Upper lobe of left lung (tissue), 6 donors: Measurements from ENCODE around the gene KIAA1549. TPM values are rescaled to one million over a fixed set of nuclear protein-coding genes. Genes with fewer than 3 reads are reported as not detected.

ENCODE experiments used
- ATAC-seq, 2 donors: fragments of 200-7000 bp; cut with Tn5 transposase; one replicate each; pipeline ENCODE4 v1.9.1; 2022; ENCODE audit warnings: mild to moderate bottlenecking in 2 of 2, moderate library complexity in 2 of 2; ENCODE audit not compliant: low FRiP score in 2 of 2
- DNase-seq, 2 donors: peaks; one replicate each; pipeline ENCODE4 v3.0.0-alpha.2; 2019 to 2020
- H3K27ac ChIP-seq, 4 donors: fragments of 200-600 bp; sonication (generic); one replicate each; pipeline ENCODE4 v1.5.1; 2016 to 2019
- H3K27me3 ChIP-seq, 4 donors: fragments of 200-600 bp; sonication (generic); one replicate each; pipeline ENCODE4 v1.5.1; 2017 to 2019
- H3K36me3 ChIP-seq, 4 donors: fragments of 200-600 bp; sonication (generic); one replicate each; pipeline ENCODE4 v1.5.1; 2016 to 2019
- H3K4me1 ChIP-seq, 4 donors: fragments of 200-600 bp; sonication (generic); one replicate each; pipeline ENCODE4 v1.5.1; 2018 to 2019
- H3K4me3 ChIP-seq, 4 donors: fragments of 200-600 bp; sonication (generic); one replicate each; pipeline ENCODE4 v1.5.1; 2017 to 2019; ENCODE audit warnings: mild to moderate bottlenecking in 2 of 4, moderate library complexity in 1 of 4
- H3K9me3 ChIP-seq, 4 donors: fragments of 200-600 bp; sonication (generic); one replicate each; pipeline ENCODE4 v1.5.1; 2018 to 2019
- EP300 ChIP-seq, 4 donors: sonication (generic); formaldehyde crosslinking; IDR thresholded peaks; one replicate each; pipeline ENCODE4 v1.5.1; 2017; ENCODE audit warnings: antibody characterized with exemption in 4 of 4, control low read depth in 2 of 4
- POLR2A ChIP-seq, 4 donors: fragments of 450-650 bp; IDR thresholded peaks; one replicate each; pipeline ENCODE4 v1.5.1; 2016 to 2017; ENCODE audit warnings: antibody characterized with exemption in 4 of 4, mild to moderate bottlenecking in 2 of 4
- POLR2AphosphoS5 ChIP-seq, 2 donors: sonication (generic); formaldehyde crosslinking; IDR thresholded peaks; one replicate each; pipeline ENCODE4 v1.5.1; 2017; ENCODE audit warnings: antibody characterized with exemption in 2 of 2
- WGBS, 2 donors: methylation state at CpG; one replicate each; pipeline ENCODE4 v1.1.5; 2017 to 2018; 5-methylcytosine and 5-hydroxymethylcytosine counted together
- total RNA-seq, 6 donors: library from RNA; depleted of rRNA in 4 of 6; stranded (reverse); fragments of >200 nt in 4 of 6; gene quantifications; one replicate each; pipeline versions ENCODE4 v1.1.0 to v1.2.1, GENCODE V29; 2016 to 2021
- TF ChIP-seq, protein P1 (sequence below), 6 experiments: fragments of 450-650 bp in 4 of 6; fragments of 200-600 bp in 2 of 6; sonication (generic) in 2 of 6; IDR thresholded peaks; one replicate each; pipeline ENCODE4 v1.5.1; 2016 to 2019; ENCODE audit warnings: antibody characterized with exemption in 6 of 6
- donor health status: DM: no; HTN: no; CAD: no; lungs with moderate emphysema.
- donor health status: DM: no; HTN: yes; CAD: no; lungs with severe emphysema.

Gene KIAA1549
- total RNA-seq, 6 donors from 2014 or later = 4.1 to 10.2 (median 5.3) TPM

DNA sequence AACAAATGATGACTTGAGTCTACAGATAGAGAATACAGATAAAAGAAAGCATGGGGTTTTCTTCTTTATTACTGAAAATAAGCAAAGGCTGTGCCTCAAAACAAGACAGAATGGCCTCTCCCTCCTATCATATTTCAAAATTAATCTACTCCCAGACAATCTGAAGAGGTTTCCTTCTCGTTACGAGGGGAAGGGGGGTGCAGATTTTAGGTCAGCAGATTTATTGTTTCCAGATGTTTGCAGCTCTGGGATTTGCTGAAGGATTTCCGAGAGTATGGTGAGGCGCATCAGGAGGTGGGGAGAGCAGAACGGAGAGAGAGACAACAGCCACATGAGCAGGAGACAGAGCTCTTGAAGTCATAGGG lies 89.8 kb downstream of the KIAA1549 start:
- ATAC-seq = peak in 1 of 2 donors; percentile 42
- Histone ChIP-seq H3K4me1 (peaks cover 0 to 5% (median 2%) of the 10 kb centered on the region in 4 donors), H3K9me3 (no peaks in the 10 kb centered on the region), H3K4me3 (no peak overlapping the region), H3K27ac (no peak overlapping the region), H3K27me3 (no peaks in the 10 kb centered on the region), H3K36me3 (no peaks in the 10 kb centered on the region)
- no peak for TF ChIP-seq POLR2A (IDR thresholded peaks at IDR 0.05)
- TF ChIP-seq EP300 (IDR thresholded peaks at IDR 0.05) = no peak
- TF ChIP-seq, protein P1, sequence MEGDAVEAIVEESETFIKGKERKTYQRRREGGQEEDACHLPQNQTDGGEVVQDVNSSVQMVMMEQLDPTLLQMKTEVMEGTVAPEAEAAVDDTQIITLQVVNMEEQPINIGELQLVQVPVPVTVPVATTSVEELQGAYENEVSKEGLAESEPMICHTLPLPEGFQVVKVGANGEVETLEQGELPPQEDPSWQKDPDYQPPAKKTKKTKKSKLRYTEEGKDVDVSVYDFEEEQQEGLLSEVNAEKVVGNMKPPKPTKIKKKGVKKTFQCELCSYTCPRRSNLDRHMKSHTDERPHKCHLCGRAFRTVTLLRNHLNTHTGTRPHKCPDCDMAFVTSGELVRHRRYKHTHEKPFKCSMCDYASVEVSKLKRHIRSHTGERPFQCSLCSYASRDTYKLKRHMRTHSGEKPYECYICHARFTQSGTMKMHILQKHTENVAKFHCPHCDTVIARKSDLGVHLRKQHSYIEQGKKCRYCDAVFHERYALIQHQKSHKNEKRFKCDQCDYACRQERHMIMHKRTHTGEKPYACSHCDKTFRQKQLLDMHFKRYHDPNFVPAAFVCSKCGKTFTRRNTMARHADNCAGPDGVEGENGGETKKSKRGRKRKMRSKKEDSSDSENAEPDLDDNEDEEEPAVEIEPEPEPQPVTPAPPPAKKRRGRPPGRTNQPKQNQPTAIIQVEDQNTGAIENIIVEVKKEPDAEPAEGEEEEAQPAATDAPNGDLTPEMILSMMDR (IDR thresholded peaks at IDR 0.05) = no peak
- TF ChIP-seq POLR2AphosphoS5 (IDR thresholded peaks at IDR 0.05) = no peak
- 72 to 75% methylated on average over 5 of the region's 5 CpGs for WGBS, 2 donors
- no peak for DNase-seq

DNA sequence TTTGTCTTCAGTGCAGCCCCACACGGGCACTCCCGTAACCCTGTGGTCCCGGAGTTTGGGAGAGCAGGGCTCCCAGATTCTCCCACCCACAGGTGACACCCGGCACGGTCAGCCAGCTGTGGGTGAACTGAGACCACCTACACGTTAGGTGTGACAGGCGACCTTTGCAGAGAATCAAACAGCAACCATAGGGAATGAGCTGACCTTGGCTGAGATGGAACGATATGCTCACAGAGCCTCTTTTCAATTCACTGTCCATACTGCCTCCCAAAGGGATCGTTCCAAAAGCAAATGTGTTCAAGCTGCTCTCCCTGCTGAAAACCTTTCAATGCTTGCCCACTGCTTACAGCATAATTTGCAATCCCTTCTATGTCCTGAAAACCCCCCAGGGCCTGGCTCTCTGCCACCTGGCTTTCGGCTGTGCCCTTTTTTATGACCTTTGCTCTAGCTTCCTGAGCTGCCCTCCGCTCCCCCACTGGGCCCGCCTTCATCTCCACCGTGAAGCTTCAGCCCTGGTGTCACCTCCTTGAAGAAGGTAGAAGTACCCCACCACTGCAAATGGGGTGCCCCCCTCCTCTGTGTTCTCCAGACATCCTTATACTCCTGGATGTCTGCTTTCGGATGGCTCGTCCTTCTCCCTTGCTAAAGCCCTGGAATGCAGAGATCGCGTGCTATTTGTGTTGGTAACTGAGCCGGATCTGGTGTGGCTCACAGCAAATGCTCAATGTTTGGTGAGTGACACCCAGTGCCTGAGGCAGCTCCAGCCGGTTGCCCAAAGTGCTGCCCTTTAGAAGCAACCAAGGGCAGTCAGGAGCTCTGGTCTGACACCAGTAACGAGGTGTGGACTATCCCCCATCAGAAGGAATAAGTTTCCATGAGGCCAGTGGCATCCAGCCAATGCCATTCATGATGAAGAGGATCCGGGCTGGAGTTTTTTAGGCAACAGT lies 90.4 kb downstream of the KIAA1549 start:
- Histone ChIP-seq H3K36me3 (no peaks in the 10 kb centered on the region), H3K4me1 (peaks cover 0 to 7% (median 3%) of the 10 kb centered on the region in 4 donors), H3K4me3 (no peak overlapping the region), H3K9me3 (no peaks in the 10 kb centered on the region), H3K27me3 (no peaks in the 10 kb centered on the region), H3K27ac (no peak overlapping the region)
- DNase-seq (peak in 1 of 2 donors; percentile 27), ATAC-seq (peak; percentile 32 to 36)
- 76 to 83% methylated on average over 19 to 21 of the region's 21 CpGs for WGBS, 2 donors
- TF ChIP-seq, protein P1 (IDR thresholded peaks at IDR 0.05) = no peak
- no peak for TF ChIP-seq POLR2AphosphoS5 (IDR thresholded peaks at IDR 0.05)
- TF ChIP-seq EP300 (IDR thresholded peaks at IDR 0.05) = no peak
- no peak for TF ChIP-seq POLR2A (IDR thresholded peaks at IDR 0.05)

DNA sequence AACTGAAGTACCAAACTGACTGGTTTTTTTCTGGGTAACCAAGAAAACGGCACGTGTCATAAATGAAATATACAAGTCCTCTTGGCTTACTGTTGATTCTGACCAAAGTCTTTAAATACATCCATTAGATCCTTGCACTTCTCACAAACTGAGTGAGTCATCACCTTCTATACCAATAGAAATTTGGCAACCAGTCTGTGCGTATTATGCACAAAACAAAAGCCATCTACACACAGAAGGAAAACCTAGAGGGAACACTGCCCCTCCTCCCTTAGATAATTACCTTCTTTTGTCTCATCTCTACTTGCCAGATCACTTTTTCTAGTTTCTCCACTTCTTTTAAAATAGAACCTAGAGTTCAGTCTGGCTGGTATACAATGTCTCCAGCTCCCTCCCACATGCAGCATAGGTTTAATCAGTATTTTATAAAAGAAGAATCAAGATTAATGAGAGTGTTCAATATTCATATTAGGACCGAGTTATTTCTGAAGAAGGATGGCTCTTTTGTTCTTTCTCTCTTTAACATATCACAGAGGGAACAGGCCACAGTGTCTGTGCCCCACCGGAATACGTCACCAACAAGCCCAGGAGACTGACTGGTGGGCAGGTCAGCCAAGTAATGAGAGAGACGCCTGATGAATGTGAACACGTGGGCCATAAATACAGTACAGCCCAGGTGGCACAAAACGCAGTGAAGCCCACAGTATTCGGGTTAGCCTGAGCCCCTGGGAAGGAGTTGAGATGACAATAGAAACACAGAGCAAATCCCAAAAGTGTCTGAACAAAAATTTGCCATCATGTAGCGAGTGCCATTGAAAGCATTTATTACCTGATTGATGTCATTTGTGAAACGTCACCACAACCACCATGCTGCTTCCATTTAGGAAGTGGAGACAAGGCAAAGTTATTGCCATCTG lies 91.3 kb downstream of the KIAA1549 start:
- Histone ChIP-seq H3K36me3 (no peaks in the 10 kb centered on the region), H3K4me3 (no peak overlapping the region), H3K4me1 (peaks cover 0 to 7% (median 3%) of the 10 kb centered on the region in 4 donors), H3K27me3 (no peaks in the 10 kb centered on the region), H3K9me3 (no peaks in the 10 kb centered on the region), H3K27ac (no peak overlapping the region)
- 90 to 94% methylated on average over 12 of the region's 12 CpGs for WGBS, 2 donors
- TF ChIP-seq POLR2A (IDR thresholded peaks at IDR 0.05) (no peak), POLR2AphosphoS5 (IDR thresholded peaks at IDR 0.05) (no peak), EP300 (IDR thresholded peaks at IDR 0.05) (no peak)
- TF ChIP-seq, protein P1 (IDR thresholded peaks at IDR 0.05) = no peak
- DNase-seq (no peak), ATAC-seq (no peak)

DNA sequence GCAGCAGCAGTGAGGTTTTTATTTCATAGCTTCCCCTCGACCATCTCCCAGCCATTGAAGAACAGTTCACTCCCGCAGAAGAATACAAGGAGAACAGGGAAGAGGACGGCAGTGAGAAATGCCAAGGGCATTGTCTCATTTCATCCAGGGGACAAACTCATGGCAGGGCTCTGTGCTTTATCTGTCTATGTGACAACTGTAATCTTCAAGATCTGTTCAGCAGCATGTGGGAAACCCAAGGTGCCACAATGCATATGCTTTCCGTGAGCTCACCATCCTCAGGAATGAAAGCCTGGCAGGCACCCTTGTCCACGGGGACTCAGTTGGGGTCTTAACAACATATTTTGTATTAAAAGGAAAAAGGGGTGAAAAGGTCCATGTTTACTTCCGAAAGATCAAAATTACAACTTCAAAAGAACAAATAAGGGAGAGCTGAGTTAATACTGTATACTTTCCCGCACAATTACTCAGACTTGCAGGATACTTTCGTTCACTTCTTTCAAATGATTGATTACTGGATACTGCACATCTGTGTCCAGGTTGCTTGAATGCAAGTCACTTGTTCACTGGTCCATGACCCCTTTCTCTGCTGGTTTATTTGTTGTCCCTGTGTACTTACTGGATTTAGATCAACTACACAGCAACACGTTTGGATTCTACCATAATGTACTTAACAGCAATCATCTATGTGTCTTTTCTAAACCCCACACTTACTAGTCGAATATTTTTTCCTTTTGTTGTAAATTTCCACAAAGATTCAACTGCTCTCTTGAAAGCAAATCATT lies 93.1 kb downstream of the KIAA1549 start:
- H3K27me3 ChIP-seq = no peaks in the 10 kb centered on the region
- DNase-seq = no peak
- WGBS, 2 donors = 84 to 89% methylated on average over 10 of the region's 10 CpGs
- TF ChIP-seq POLR2A (IDR thresholded peaks at IDR 0.05) = no peak
- TF ChIP-seq, protein P1 (IDR thresholded peaks at IDR 0.05) = no peak
- TF ChIP-seq POLR2AphosphoS5 (IDR thresholded peaks at IDR 0.05) = no peak
- no peak for TF ChIP-seq EP300 (IDR thresholded peaks at IDR 0.05)
- no peaks in the 10 kb centered on the region for H3K9me3 ChIP-seq
- ATAC-seq = no peak
- peaks cover 0 to 7% (median 3%) of the 10 kb centered on the region in 4 donors for H3K4me1 ChIP-seq
- no peak overlapping the region for H3K4me3 ChIP-seq
- H3K27ac ChIP-seq = no peak overlapping the region
- H3K36me3 ChIP-seq = no peaks in the 10 kb centered on the region
